Occipital lobe (tissue), 3 donors: ENCODE data around the gene DMRT2. TPM values are rescaled to one million over a fixed set of nuclear protein-coding genes. Genes with fewer than 3 reads are reported as not detected.
A peak's percentile ranks its signal among the peaks of the same experiment; 100 is the strongest.

Experiments used
- DNase-seq: peaks from one replicate; lab custom pipeline; 2025; lab: John Stamatoyannopoulos, UW
- small RNA-seq: library from RNA; depleted of rRNA; stranded (forward); fragments of <200 nt; gene quantifications from one replicate; pipeline ENCODE3, GENCODE V24; 2014
- total RNA-seq: library from RNA; depleted of rRNA; stranded (reverse); fragments of >200 nt; gene quantifications from one replicate; pipeline ENCODE4 v1.2.3, GENCODE V29; 2014

DMRT2 gene
- total RNA-seq, 1 donor from 2014 or later, result 0.16 TPM

GRCh38 chr9:1094749-1095148 is 44.6 kb downstream of the DMRT2 start:
- DNase-seq, result no peak

GRCh38 chr9:1096155-1096964 is 46.2 kb downstream of the DMRT2 start:
- DNase-seq, result no peak

- DNase-seq, result no peak
Observed at GRCh38 chr9:1098551-1098950, 48.4 kb downstream of the DMRT2 start.

GRCh38 chr9:1100201-1100600 is 50.0 kb downstream of the DMRT2 start:
- DNase-seq, result no peak

- DNase-seq, result peak; percentile 4
Observed at GRCh38 chr9:1100945-1101344, 50.8 kb downstream of the DMRT2 start.

- DNase-seq, result no peak
Observed at GRCh38 chr9:1101846-1102641, 51.9 kb downstream of the DMRT2 start.

GRCh38 chr9:1102642-1102970 is 52.4 kb downstream of the DMRT2 start:
- no peak for DNase-seq

Small RNA genes lying within 50 kb of the gene (small RNA-seq; reads per million reads assigned to genes)
- not detected for gene RNU6-1073P

Other genes with a start within 250 kb of the DMRT2 start
- gene DMRT1, start 208.7 kb upstream of the DMRT2 start, total RNA-seq, result 0.62 TPM
- gene DMRT3, start 73.7 kb upstream of the DMRT2 start, total RNA-seq, result 0.16 TPM